ENCODE measurements around the gene ADCK1.
"Not testable (repeated sequence)": the region's sequence is repeated elsewhere in the genome, so short reads cannot be mapped to it uniquely, and the experiment has no call there.

Gene ADCK1

GRCh38 chr14:77799863-77800730 lies at the start of gene ADCK1:
Gene ADCK1 (plus strand): TSS chr14:77800109. CDS start chr14:77818979, 18,870 bp downstream.
- peak; percentile 85 for DNase-seq (ENCODE audit: low read depth, low spot score)

GRCh38 chr14:77752266-77752665 lies 47.6 kb upstream of the ADCK1 start:
- DNase-seq (ENCODE audit: low read depth, low spot score), result no peak

GRCh38 chr14:77752799-77753516 lies 47.0 kb upstream of the ADCK1 start:
- no peak for DNase-seq (ENCODE audit: low read depth, low spot score)

GRCh38 chr14:77760381-77761204 lies 39.3 kb upstream of the ADCK1 start, which contains the start of gene SNW1:
Gene SNW1 (minus strand): TSS chr14:77761156. CDS start chr14:77761127, 29 bp downstream.
- DNase-seq (ENCODE audit: low read depth, low spot score), result peak; percentile 96

- peak; percentile 54 for DNase-seq (ENCODE audit: low read depth, low spot score)
Measured at GRCh38 chr14:77761205-77761931, 38.5 kb upstream of the ADCK1 start.

- no peak for DNase-seq (ENCODE audit: low read depth, low spot score)
Measured at GRCh38 chr14:77763316-77763715, 36.6 kb upstream of the ADCK1 start.

- DNase-seq (ENCODE audit: low read depth, low spot score), result no peak
Measured at GRCh38 chr14:77763978-77764377, 35.9 kb upstream of the ADCK1 start.

- not testable (repeated sequence) for DNase-seq (ENCODE audit: low read depth, low spot score)
Measured at GRCh38 chr14:77768442-77769069, 31.4 kb upstream of the ADCK1 start.

- not testable (repeated sequence) for DNase-seq (ENCODE audit: low read depth, low spot score)
Measured at GRCh38 chr14:77773966-77774365, 25.9 kb upstream of the ADCK1 start.

- DNase-seq (ENCODE audit: low read depth, low spot score), result no peak
Measured at GRCh38 chr14:77782202-77782601, 17.7 kb upstream of the ADCK1 start.

- DNase-seq (ENCODE audit: low read depth, low spot score), result peak; percentile 33
Measured at GRCh38 chr14:77786148-77786547, 13.8 kb upstream of the ADCK1 start.

- DNase-seq (ENCODE audit: low read depth, low spot score), result no peak
Measured at GRCh38 chr14:77790566-77791224, 9.2 kb upstream of the ADCK1 start.

- DNase-seq (ENCODE audit: low read depth, low spot score), result no peak
Measured at GRCh38 chr14:77791225-77791600, 8.7 kb upstream of the ADCK1 start.

GRCh38 chr14:77793255-77793654 lies 6.7 kb upstream of the ADCK1 start:
- DNase-seq (ENCODE audit: low read depth, low spot score), result not testable (repeated sequence)

- DNase-seq (ENCODE audit: low read depth, low spot score), result no peak
Measured at GRCh38 chr14:77794357-77794756, 5.6 kb upstream of the ADCK1 start.

GRCh38 chr14:77799456-77799855 lies 453 bp upstream of the ADCK1 start:
- not testable (repeated sequence) for DNase-seq (ENCODE audit: low read depth, low spot score)

- no peak for DNase-seq (ENCODE audit: low read depth, low spot score)
Measured at GRCh38 chr14:77800814-77801213, 905 bp downstream of the ADCK1 start.

- peak; percentile 58 for DNase-seq (ENCODE audit: low read depth, low spot score)
Measured at GRCh38 chr14:77804592-77804991, 4.7 kb downstream of the ADCK1 start.

GRCh38 chr14:77805706-77806105 lies 5.8 kb downstream of the ADCK1 start:
- DNase-seq (ENCODE audit: low read depth, low spot score), result no peak

GRCh38 chr14:77808250-77808649 lies 8.3 kb downstream of the ADCK1 start:
- no peak for DNase-seq (ENCODE audit: low read depth, low spot score)

All from ELF-1 (cell line).